ENCODE results near the gene ANKRD18B. TPM values are rescaled to one million over a fixed set of nuclear protein-coding genes. Genes with fewer than 3 reads are reported as not detected.

Gene ANKRD18B
- total and polyA plus RNA-seq, 9 of the 15 experiments (the other 6 are each of a cell fraction or from before 2014, with no cell fraction given), result 0.43 to 12.6 (median 1.8) TPM

GRCh38 chr9:33619666-33620404, 95.8 kb downstream of the ANKRD18B start:
- peak; percentile 33 to 81 (median 40) for DNase-seq (ENCODE audit: extremely low read depth in 1 of 4, low spot score in 3 of 4)
- TF ChIP-seq ZMIZ1 (IDR thresholded peaks at IDR 0.05; ENCODE audit: low read depth in 2 of 2, low read length in 2 of 2), result no peak
- TF ChIP-seq TAF7 (tag; IDR thresholded peaks at IDR 0.05), result no peak
- peak; percentile 13; the same call in 1 of the 2 replicates for TF ChIP-seq TAL1 (IDR thresholded peaks at IDR 0.05)
- no peak for TF ChIP-seq EGR1 (conservative IDR thresholded peaks at IDR 0.05)
- peak; percentile 88 for TF ChIP-seq NFATC3 (IDR thresholded peaks at IDR 0.05)
- TF ChIP-seq HSF4 (CRISPR knock-in tag; IDR thresholded peaks at IDR 0.05; ENCODE audit: borderline replicate concordance), result no peak
- no peak for TF ChIP-seq NR2F6 (CRISPR knock-in tag; IDR thresholded peaks at IDR 0.05)
- no peak for TF ChIP-seq ZBTB33 (CRISPR knock-in tag; IDR thresholded peaks at IDR 0.05)
- no peak for TF ChIP-seq SNRNP70 (optimal IDR thresholded peaks at IDR 0.05; ENCODE audit: low read depth, low read length)
- no peak for TF ChIP-seq ZBTB1 (CRISPR knock-in tag; IDR thresholded peaks at IDR 0.05; ENCODE audit: borderline replicate concordance, low read depth)
- TF ChIP-seq ZEB2 (IDR thresholded peaks at IDR 0.05), result peak; percentile 44; the same call in 1 of the 2 replicates
- TF ChIP-seq KAT8 (IDR thresholded peaks at IDR 0.05; ENCODE audit: low read depth), result no peak
- TF ChIP-seq, protein P1, sequence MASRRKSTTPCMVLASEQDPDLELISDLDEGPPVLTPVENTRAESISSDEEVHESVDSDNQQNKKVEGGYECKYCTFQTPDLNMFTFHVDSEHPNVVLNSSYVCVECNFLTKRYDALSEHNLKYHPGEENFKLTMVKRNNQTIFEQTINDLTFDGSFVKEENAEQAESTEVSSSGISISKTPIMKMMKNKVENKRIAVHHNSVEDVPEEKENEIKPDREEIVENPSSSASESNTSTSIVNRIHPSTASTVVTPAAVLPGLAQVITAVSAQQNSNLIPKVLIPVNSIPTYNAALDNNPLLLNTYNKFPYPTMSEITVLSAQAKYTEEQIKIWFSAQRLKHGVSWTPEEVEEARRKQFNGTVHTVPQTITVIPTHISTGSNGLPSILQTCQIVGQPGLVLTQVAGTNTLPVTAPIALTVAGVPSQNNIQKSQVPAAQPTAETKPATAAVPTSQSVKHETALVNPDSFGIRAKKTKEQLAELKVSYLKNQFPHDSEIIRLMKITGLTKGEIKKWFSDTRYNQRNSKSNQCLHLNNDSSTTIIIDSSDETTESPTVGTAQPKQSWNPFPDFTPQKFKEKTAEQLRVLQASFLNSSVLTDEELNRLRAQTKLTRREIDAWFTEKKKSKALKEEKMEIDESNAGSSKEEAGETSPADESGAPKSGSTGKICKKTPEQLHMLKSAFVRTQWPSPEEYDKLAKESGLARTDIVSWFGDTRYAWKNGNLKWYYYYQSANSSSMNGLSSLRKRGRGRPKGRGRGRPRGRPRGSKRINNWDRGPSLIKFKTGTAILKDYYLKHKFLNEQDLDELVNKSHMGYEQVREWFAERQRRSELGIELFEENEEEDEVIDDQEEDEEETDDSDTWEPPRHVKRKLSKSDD (conservative IDR thresholded peaks at IDR 0.05; ENCODE audit: low read length), result no peak
- no peak for TF ChIP-seq TCF7 (IDR thresholded peaks at IDR 0.05; ENCODE audit: borderline replicate concordance)

More at GRCh38 chr9:33619666-33620404, 95.8 kb downstream of the ANKRD18B start:
- Histone ChIP-seq H3K4me1 (replicated peaks in 1 of 2; ENCODE audit: control insufficient read depth in 2 of 2, insufficient read depth in 2 of 2, low read length in 2 of 2) (peaks cover 6 to 24% of the 10 kb centered on the region in 2 experiments; a peak in 3 of 5 replicates), H3K9me1 (ENCODE audit: control insufficient read depth, insufficient read depth, low read length) (no peaks in the 10 kb centered on the region), H3K9me3 (replicated peaks; ENCODE audit: control insufficient read depth, insufficient read depth, low read depth, low read length) (no peaks in the 10 kb centered on the region), H3K4me3 (no peak overlapping the region), H3K4me2 (ENCODE audit: insufficient read depth, low read length) (no peak overlapping the region), H2AFZ (ENCODE audit: low read depth, low read length) (peak overlapping the region; percentile 62; the same call in 1 of the 2 replicates), H4K20me1 (replicated peaks; ENCODE audit: control insufficient read depth, insufficient read depth, low read length) (no peaks in the 10 kb centered on the region), H3K36me3 (ENCODE audit: control insufficient read depth, insufficient read depth, low read length) (no peaks in the 10 kb centered on the region; the same call in 2 of the 3 replicates), H3K27me3 (ENCODE audit: control insufficient read depth in 2 of 2, insufficient read depth in 2 of 2, low read length in 2 of 2) (no peaks in the 10 kb centered on the region), H3K27ac (ENCODE audit: extremely low read depth, low read depth, low read length) (peak overlapping the region; percentile 84; the same call in 2 of the 3 replicates), H3K9ac (ENCODE audit: insufficient read depth in 1 of 2, low read depth in 2 of 2, low read length in 2 of 2) (no peak overlapping the region; a peak in 1 of 4 replicates), H3K79me2 (ENCODE audit: control insufficient read depth, insufficient read depth, low read length) (no peaks in the 10 kb centered on the region)
- peak; percentile 76 for ATAC-seq
- ChIA-PET POLR2A (interaction anchor here (0.7 to 1.2 kb wide), 2 partner anchors 115 to 145 kb away, joined by 3 read pairs; no protein-coding TSS in a partner anchor), CTCF (ENCODE audit: low intra/inter-chr PET ratio) (no interaction called here)
- no TSS peak for BruUV-seq (replicated peaks)
- intact Hi-C loops (cut with micrococcal nuclease), result loop anchor here (10.0 kb wide), 1 partner anchor 215 kb away; the partner anchor contains the start of gene AQP7
- in situ Hi-C loops (cut with MboI), result no loop called here
- peak; percentile 76 for FAIRE-seq
- WGBS (ENCODE audit: insufficient coverage, low coverage, missing lambda C conversion rate), result 2% methylated on average over 3 of the region's 3 CpGs
